ENCODE measurements around the gene DMD. TPM values are rescaled to one million over a fixed set of nuclear protein-coding genes. Genes with fewer than 3 reads are reported as not detected.

The DMD gene
- total RNA-seq, 1 donor from 2014 or later, result 22.9 TPM

DNA sequence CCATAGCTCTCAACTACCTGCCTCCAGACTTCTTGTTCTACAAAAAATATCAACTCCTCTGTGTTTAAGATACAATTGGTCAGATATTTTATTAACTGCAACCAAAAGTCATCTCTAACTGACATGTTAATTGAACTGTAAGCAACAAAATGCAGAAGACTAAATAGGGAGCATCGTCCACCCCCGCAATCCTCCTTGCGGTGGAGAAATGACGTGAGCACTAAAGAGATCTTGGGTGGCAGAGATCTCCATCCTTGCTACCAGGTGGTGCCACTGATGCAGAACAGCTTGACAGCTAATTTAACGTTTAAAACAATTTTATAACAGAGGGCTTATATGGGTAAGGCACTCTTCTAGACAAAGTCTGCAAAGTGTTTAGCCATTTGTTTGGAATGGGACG is 1975.1 kb downstream of the DMD start:
- H3K4me1 Mint-ChIP-seq, result peaks cover 61% of the 10 kb centered on the region
- POLR2A ChIA-PET, result interaction anchor here (0.5 to 1.8 kb wide), 5 partner anchors 10 to 58 kb away, joined by 3 to 5 read pairs (median 3); no protein-coding TSS in a partner anchor
- no peaks in the 10 kb centered on the region for H3K9me3 Mint-ChIP-seq
- ATAC-seq (ENCODE audit: low read depth) (peak; percentile 72), DNase-seq (peak; percentile 15)
- CTCF ChIA-PET, result interaction anchor here (0.6 to 1.3 kb wide), 3 partner anchors 13 to 199 kb away, joined by 3 read pairs; no protein-coding TSS in a partner anchor
- intact Hi-C loops (cut with micrococcal nuclease), result loop anchor here (2.0 to 5.0 kb wide), 2 partner anchors 19 to 659 kb away; partner anchors contain the start of gene TASL
- H3K27me3 Mint-ChIP-seq, result no peaks in the 10 kb centered on the region
- no peaks in the 10 kb centered on the region for H3K36me3 Mint-ChIP-seq (ENCODE audit: low read depth)
- peak overlapping the region; percentile 44 for H3K4me3 Mint-ChIP-seq
- TF ChIP-seq, protein P1, sequence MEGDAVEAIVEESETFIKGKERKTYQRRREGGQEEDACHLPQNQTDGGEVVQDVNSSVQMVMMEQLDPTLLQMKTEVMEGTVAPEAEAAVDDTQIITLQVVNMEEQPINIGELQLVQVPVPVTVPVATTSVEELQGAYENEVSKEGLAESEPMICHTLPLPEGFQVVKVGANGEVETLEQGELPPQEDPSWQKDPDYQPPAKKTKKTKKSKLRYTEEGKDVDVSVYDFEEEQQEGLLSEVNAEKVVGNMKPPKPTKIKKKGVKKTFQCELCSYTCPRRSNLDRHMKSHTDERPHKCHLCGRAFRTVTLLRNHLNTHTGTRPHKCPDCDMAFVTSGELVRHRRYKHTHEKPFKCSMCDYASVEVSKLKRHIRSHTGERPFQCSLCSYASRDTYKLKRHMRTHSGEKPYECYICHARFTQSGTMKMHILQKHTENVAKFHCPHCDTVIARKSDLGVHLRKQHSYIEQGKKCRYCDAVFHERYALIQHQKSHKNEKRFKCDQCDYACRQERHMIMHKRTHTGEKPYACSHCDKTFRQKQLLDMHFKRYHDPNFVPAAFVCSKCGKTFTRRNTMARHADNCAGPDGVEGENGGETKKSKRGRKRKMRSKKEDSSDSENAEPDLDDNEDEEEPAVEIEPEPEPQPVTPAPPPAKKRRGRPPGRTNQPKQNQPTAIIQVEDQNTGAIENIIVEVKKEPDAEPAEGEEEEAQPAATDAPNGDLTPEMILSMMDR (IDR thresholded peaks at IDR 0.05), result no peak
- peak overlapping the region; percentile 69 for H3K27ac Mint-ChIP-seq

DNA sequence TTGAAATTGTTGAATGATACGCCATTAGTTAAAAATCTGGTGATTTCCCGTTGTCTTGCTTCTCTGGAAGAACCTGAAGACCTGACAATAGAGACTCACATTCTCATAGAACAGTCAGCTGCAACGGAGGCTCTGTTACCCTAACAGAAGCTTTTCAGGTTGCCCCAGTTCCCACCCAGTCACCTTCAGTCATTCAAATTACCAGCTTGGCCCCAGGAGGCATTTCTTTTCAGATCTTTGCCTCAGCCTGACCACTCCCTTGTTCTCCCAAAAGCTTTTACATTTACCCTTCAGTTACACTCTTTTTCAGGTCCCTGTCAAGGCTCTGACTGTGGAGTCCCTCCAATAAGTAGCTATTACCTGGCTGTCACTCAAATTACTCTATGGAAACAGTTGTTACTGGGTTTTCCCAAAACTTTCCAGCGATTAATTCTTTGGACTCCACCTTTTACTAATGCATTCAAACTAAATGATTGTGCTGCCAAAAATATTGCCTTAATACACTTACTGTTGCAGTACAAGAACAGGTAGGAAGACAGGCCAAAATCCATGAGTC is 1977.3 kb downstream of the DMD start:
- no peaks in the 10 kb centered on the region for H3K27me3 Mint-ChIP-seq
- POLR2A ChIA-PET, result interaction anchor here (1.3 to 2.8 kb wide), 2 partner anchors 10 to 33 kb away, joined by 3 to 12 read pairs; no protein-coding TSS in a partner anchor
- no peak overlapping the region for H3K4me3 Mint-ChIP-seq
- no peaks in the 10 kb centered on the region for H3K9me3 Mint-ChIP-seq
- H3K4me1 Mint-ChIP-seq, result peaks cover 56% of the 10 kb centered on the region
- no peaks in the 10 kb centered on the region for H3K36me3 Mint-ChIP-seq (ENCODE audit: low read depth)
- peak overlapping the region; percentile 41 for H3K27ac Mint-ChIP-seq
- intact Hi-C loops (cut with micrococcal nuclease), result no loop called here
- TF ChIP-seq, protein P1 (IDR thresholded peaks at IDR 0.05), result no peak
- DNase-seq (no peak), ATAC-seq (ENCODE audit: low read depth) (no peak)
- CTCF ChIA-PET, result interaction anchor here (1.3 kb wide), 1 partner anchor 20 kb away, joined by 4 read pairs; no protein-coding TSS in a partner anchor

GRCh38 chrX:31232506-31232905 is 1978.8 kb downstream of the DMD start:
- no peaks in the 10 kb centered on the region for H3K36me3 Mint-ChIP-seq (ENCODE audit: low read depth)
- no peaks in the 10 kb centered on the region for H3K9me3 Mint-ChIP-seq
- no peak for DNase-seq
- TF ChIP-seq, protein P1 (IDR thresholded peaks at IDR 0.05), result no peak
- CTCF ChIA-PET, result no interaction called here
- no peak overlapping the region for H3K4me3 Mint-ChIP-seq
- no peak for ATAC-seq (ENCODE audit: low read depth)
- intact Hi-C loops (cut with micrococcal nuclease), result no loop called here
- H3K4me1 Mint-ChIP-seq, result peaks cover 58% of the 10 kb centered on the region
- POLR2A ChIA-PET, result interaction anchor here (1.2 to 2.8 kb wide), 2 partner anchors 8 to 16 kb away, joined by 3 to 12 read pairs; no protein-coding TSS in a partner anchor
- H3K27me3 Mint-ChIP-seq, result no peaks in the 10 kb centered on the region
- no peak overlapping the region for H3K27ac Mint-ChIP-seq

GRCh38 chrX:31228909-31229308 is 1982.4 kb downstream of the DMD start:
- Mint-ChIP-seq H3K4me1 (peaks cover 48% of the 10 kb centered on the region), H3K36me3 (ENCODE audit: low read depth) (no peaks in the 10 kb centered on the region), H3K27ac (peak overlapping the region; percentile 87), H3K27me3 (no peaks in the 10 kb centered on the region), H3K4me3 (peak overlapping the region; percentile 46), H3K9me3 (no peaks in the 10 kb centered on the region)
- peak; percentile 86 for ATAC-seq (ENCODE audit: low read depth)
- TF ChIP-seq, protein P1 (IDR thresholded peaks at IDR 0.05), result no peak
- intact Hi-C loops (cut with micrococcal nuclease), result loop anchor here (1.0 to 2.0 kb wide), 3 partner anchors 38 to 93 kb away; no protein-coding TSS in a partner anchor
- no peak for DNase-seq
- POLR2A ChIA-PET, result interaction anchor here (0.7 to 1.2 kb wide), 6 partner anchors 8 to 37 kb away, joined by 3 to 14 read pairs (median 4); no protein-coding TSS in a partner anchor
- CTCF ChIA-PET, result no interaction called here

- Mint-ChIP-seq H3K9me3 (no peaks in the 10 kb centered on the region), H3K4me3 (peak overlapping the region; percentile 46), H3K27me3 (no peaks in the 10 kb centered on the region), H3K4me1 (peaks cover 46% of the 10 kb centered on the region), H3K36me3 (ENCODE audit: low read depth) (no peaks in the 10 kb centered on the region), H3K27ac (peak overlapping the region; percentile 87)
- ChIA-PET CTCF (interaction anchor here (0.7 kb wide), 1 partner anchor 191 kb away, joined by 3 read pairs; no protein-coding TSS in a partner anchor), POLR2A (interaction anchor here (0.7 to 1.2 kb wide), 5 partner anchors 12 to 38 kb away, joined by 3 to 14 read pairs (median 4); no protein-coding TSS in a partner anchor)
- intact Hi-C loops (cut with micrococcal nuclease), result loop anchor here (2.0 kb wide), 2 partner anchors 38 to 60 kb away; no protein-coding TSS in a partner anchor
- DNase-seq (no peak), ATAC-seq (ENCODE audit: low read depth) (no peak)
- TF ChIP-seq, protein P1 (IDR thresholded peaks at IDR 0.05), result no peak
Measured at GRCh38 chrX:31228415-31228832, 1982.9 kb downstream of the DMD start.
